AG08396 (cell line): Measurements from ENCODE around the gene CHN2.

ENCODE experiments used
- DNase-seq: peaks from one replicate; pipeline ENCODE4 v3.0.0; 2012; ENCODE audit warnings: low spot score, mixed read lengths

Gene CHN2

DNA sequence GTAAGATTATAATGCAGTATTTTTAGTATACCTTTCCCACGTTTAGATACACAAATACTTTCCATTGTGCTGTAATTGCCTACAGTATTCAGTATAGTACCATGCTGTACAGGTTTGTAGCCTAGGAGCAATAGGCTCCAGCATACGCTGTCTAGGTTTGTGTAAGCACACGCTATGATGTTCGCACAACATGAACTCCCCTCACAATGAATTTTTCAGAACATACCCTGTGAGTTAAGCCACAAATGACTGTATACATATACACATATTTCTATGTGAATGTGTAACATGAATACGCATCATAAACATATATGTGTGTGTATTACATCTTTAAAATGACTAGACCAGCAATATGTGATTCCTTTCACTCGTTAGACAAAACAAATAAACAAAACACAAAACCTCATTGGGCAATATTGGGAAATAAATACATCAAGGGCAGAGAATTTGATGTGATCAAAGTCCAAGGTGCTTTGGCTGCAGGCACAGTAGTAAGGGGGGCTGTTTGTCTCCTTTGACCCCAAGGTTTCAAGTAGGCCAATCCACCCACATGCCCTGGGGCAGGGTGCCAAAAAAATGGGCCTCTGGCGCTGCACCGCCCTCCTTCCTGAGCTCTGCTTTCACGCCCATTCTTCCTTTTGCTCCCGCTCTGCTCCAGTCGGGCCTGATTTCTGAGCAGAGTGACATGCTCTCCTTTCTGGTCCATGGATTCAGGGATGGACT lies 33.9 kb downstream of the CHN2 start:
- DNase-seq, result no peak

DNA sequence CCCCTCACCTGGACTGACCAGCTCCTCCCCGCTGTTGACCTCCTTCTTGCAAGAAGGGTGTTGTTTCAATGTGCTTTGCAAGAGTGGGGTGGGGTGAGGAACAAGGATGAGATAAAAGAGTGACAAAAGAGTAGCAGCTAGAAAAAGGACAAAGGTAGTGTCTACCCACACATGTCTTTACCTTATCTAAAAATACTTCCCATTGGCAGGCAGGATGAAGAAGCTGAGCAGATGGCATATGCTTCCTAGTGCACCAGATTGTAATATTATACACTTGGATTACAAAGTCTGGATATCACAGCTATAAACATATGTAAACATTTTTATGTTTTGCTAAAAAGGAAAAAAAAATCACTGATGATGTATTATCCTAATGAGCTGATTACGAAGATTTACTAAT lies 34.5 kb downstream of the CHN2 start:
- DNase-seq, result no peak

DNA sequence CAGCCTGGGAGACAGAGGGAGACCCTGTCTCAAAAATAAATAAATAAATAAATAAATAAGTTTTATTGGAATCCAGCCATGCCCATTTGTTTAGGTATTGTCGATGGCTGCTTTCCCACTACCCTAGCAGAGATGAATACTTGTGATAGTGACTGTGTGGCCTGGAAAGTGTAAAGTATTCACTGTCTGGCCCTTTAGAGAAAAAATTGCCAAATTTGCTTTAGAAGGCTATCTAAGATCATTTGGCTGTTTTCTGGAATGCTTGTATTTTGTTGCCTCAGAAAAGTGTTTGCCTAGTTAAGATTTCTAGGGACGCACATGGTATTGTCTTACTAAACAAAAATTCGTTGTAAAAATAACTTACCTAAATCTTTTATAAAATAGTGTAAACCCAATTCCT lies 35.4 kb downstream of the CHN2 start:
- no peak for DNase-seq

DNA sequence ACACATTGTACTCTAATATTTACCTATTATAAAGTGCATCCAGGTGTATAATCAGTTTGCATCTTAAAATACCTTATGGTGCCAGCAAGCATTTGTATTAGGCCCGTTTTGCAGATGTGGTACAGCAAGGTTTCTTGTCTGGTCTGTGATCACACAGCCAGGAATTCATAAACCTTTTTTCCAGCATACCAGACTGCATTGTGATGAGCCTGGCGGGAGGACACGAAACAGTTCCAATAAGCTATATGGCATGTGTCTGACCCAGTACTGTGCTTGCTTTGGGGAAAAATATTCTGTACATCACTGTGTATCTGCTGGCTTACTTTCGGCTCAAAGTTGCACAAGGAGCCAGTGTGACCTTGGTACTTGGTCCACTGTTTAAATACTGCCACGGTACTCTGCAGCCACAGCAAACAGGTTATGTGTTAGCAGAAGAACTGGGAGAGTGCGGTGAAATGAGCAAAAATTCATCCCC lies 36.3 kb downstream of the CHN2 start:
- DNase-seq, result no peak

DNA sequence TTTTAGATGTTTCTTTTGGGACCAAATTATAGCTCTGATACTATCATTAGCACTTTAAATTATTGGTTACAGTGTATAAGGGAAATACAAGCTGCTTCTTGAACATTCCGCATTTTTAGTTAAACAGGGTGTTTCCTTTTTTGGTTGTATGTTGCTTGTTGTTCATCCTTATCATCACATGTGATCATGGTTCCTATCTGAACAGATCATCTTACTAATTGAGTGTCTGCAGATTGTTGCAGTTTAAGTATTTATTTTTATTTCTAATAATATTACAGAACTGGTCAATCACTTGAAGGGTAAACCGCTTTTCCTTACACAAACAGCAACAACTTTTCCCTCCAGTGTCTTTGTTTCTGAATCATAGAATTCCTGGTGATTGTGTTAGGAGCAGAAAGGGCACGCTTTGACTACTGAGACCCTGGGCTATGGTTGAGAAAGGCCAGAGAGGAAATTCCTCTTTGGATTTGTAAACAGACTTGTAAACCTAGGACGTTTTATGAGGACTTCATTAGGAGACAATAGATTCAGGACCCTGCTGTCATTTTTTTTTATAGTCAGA lies 37.2 kb downstream of the CHN2 start:
- DNase-seq, result no peak

GRCh38 chr7:29234438-29234837 lies 39.9 kb downstream of the CHN2 start:
- no peak for DNase-seq

DNA sequence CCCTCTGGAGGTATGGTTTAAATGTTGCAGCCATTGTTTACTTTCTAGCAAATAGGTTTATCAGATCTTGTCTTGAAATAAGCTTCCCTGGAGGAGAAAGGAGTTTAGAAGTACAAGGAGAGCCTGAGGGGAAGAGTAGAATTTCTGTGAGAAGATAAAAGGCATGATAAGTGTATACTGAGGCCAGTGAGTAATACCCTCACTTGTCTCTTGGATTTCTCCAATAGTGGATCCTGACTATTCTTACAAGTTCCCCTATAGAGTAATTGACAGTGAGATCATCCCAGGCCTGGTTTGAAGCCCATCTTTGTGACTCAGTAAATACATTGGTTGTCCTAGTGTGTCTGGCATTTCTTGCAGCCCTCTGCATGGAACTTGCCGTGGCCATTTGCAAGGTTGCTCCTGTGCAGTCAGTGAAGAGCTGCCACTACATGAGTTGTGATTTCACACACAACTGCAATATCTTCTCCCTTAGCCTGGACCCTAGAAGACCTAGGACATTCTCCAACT lies 41.6 kb downstream of the CHN2 start:
- DNase-seq, result no peak

DNA sequence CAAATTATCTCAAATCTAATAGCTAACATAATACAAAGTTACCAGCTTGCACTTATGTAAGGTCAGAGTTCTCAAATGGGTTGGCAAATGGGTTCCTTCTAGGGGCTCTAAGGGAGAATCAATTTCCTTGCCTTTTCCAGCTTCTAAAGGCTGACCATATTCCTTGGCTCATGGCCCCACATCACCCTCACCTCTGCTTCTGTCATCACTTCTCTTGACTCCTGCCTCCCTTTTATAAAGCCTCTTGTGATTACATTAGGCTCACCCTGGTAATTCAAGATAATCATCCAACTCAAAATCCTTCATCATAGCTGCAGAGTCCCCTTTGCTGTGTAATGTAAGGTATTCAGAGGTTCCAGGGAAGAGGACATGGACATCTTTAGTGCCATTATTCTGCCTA lies 42.1 kb downstream of the CHN2 start:
- no peak for DNase-seq

GRCh38 chr7:29237489-29237888 lies 42.9 kb downstream of the CHN2 start:
- no peak for DNase-seq

DNA sequence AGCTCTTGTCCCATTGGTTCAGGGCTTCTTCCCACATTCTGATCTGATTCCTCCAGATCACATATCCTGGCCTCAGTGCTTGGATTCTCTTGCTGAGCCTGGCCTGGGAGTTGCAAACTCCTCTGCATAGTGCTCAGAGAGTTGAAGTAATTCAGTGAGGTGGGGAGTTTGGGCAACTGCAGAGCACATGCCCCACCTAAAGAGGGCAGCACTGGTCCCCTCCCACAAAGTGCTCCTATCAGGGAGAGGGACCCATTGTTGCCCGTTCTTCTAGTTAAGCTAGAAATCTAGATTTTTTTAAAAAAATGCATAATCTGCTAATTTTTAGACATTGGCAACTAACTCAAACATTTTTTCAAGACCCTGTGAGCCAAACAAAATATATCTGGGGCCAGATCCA lies 45.1 kb downstream of the CHN2 start:
- no peak for DNase-seq

DNA sequence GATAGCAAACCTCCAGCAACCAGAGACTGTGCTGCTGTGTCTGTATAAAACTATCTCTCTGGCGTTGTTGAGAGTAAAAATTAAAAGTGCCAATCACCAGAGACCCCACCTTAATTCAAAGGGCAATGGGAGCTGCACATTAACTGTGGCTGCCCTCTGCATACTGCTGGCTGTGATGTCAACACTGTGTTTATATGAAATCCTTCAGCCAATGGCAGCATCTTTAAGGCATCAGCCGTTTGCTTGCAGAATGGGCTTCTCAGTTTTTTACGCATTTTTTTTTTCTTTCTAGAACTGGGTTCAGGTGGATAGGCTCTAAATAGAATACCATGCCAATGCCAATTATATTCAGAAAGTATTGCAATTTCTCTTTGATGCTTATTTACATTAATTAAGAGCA lies 47.7 kb downstream of the CHN2 start:
- DNase-seq, result no peak

- DNase-seq, result no peak
These were observed 49.5 kb downstream of the CHN2 start for GRCh38 chr7:29243910-29244655.

DNA sequence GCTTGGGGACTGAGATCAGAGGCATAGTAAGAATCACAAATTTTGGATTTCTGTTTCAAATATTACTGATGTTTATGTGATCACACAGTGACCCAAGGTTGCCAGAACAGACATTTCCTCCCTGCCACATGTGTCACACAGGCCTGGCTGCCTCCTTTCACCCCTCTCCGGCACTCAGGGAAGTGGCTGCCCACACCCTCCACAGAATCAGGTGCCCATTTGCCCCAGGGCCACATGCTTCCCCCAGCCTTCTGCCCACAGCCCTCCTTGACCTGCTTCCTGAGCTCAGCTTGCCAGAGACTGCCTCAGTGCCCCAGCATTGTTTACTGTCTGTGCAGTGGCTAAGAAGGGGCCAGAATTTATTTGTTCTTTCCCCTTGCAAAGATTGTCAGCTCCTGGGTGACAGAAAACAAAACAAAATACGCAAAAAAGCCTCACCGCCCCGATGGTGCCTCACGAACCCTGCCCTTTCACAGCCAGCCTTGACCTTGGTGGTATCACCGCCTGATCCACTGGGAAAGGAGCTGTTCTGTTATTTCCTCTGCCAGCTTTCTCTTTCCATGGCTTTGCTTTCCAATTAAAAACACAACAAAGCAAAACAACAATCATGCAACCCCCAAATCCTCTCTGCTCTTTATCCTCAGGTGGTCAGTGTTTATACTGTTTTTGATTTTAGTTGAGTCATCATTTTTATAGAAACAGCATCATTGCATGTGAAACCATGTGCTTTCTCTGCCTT lies 52.8 kb downstream of the CHN2 start:
- DNase-seq, result no peak

GRCh38 chr7:29247963-29248236 lies 53.3 kb downstream of the CHN2 start:
- no peak for DNase-seq

DNA sequence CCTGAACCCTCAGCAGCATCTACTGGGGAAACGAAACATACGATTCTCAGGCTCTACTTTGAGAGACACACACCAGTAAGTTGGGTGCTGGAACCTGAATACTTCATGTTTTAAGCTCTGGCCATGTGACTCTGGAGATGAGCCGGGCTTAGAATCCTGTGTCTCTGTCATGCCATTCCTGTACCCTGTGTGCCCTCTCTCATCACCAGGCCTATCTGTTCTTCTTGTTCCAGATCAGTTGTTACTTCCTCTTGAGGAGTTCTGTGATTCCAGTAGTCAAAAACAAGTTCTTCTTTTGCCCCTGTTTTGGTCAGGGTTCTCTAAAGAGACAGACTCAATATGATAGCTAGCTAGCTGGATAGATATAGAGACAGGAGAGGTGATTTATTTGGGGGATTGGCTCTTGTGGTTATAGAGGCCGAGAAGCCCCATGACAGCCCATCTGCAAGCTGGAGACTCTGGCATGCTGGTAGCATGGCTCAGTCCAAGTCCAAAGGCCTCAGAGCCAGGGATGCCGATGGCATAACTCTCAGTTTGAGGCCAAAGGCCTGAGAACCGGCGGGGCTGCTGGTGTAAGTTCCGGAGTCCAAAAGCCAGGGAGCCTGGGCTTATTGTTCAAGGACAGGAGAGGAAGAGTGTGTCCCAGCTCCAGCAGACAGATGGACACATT lies 54.3 kb downstream of the CHN2 start:
- DNase-seq, result no peak

- no peak for DNase-seq
These were observed 54.8 kb downstream of the CHN2 start for GRCh38 chr7:29249383-29249750.

- no peak for DNase-seq
These were observed 55.3 kb downstream of the CHN2 start for GRCh38 chr7:29249860-29250259.

DNA sequence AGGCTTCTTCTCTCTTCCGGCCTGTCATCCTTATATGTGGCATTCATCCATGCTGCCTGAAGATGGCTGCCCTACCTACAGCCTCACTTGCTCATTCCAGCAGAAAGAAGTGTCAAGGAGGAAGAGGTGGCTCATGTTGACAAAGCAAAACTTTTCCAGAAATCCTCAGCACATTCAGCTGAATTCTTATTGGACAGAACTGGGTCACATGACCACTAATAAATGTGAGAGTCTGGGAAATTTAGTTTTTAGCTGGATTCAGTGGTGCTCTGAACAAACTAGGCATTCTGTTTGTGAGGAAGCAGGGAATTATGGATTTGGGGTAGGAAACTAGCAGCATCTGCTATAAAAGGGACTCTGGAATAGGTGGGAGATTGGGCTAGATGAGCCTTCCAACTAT lies 58.6 kb downstream of the CHN2 start:
- no peak for DNase-seq

GRCh38 chr7:29254591-29254990 lies 60.0 kb downstream of the CHN2 start:
- no peak for DNase-seq

DNA sequence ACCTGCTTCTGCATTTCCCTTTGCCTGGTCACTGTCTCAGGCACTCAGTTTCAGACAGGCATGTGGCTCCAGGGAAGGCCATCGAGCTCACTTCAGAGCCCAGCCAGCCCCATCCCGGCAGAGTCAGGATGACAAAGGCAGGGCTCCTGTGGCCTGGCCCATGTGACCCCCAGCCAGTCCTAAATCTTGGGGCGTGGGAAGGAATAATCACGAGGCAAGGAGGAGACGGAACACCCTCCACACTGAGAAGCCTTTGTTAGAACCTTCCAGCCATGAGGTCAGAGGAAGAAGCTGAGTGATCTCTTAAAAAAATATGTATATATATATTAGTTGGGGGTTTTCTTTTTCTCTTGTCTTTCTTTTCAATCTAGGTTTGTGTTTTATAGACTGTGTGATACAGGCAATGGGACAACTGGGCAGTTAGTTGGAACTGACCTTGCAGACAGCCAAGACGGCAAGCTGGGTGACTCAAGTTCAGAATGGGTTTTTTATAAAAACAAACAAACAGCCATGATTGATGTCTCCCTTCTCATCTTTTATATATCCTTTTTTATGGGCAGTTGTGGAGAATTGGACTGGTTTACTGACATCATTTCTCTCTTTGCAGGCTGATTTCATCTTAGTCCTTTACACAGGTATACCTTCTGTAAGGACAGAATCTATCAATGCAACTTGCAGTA lies 60.8 kb downstream of the CHN2 start:
- DNase-seq, result no peak

DNA sequence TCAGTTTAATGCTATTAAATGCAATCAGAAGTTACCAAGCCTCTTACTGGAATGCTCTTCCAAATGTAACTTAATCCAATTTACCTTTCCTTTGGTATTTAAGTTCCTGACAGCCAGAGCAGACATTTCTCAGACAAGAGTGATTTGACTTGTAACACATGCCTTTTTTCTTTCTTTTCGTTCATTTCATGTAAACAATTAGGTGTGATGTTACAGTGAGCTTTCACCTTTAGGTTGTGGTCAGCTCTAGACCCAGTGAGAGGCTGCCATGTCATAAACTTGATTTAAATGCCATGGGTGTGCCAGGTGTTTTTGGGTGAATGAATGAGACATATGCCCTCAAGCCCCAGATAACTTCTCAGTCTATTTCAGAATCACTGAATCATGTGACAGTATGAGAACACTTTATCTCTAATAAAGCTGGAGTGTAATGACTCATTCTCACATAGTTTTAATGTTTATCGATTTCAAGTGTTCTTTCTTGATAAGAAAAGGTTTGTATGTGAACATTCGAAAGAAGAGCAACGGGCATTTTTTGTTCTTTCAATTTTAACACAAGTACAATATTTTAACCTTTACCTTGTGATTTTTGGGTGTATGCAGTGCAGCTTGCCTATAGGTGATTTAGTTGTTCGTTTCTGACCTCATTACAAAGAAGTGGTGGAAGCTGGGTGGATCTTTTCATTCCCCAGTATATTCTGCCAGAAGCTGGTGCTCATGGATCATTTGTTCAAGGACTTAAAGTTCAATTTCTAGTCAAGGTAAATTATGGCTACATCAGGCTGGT lies 61.5 kb downstream of the CHN2 start:
- no peak for DNase-seq
